ENCODE data around the gene CCDC190. TPM values are rescaled to one million over a fixed set of nuclear protein-coding genes. Genes with fewer than 3 reads are reported as not detected.

Gene CCDC190
- total RNA-seq, 1 experiment from 2014 or later = not detected

GRCh38 chr1:162910161-162910560 lies 49.2 kb upstream of the CCDC190 start:
- intact Hi-C loops (cut with micrococcal nuclease) = no loop called here
- DNase-seq (ENCODE audit: low read depth, low spot score) (no peak), ATAC-seq (no peak)
- Histone ChIP-seq H3K4me2 (ENCODE audit: low read length) (no peak overlapping the region), H3K9me3 (ENCODE audit: control insufficient read depth in 1 of 2, insufficient read depth in 1 of 2, low read depth in 1 of 2, low read length in 2 of 2) (no peaks in the 10 kb centered on the region; a peak in 1 of 4 replicates), H3K36me3 (ENCODE audit: control insufficient read depth in 1 of 2, insufficient read depth in 2 of 2, low read length in 2 of 2) (no peaks in the 10 kb centered on the region), H3K4me1 (ENCODE audit: control insufficient read depth in 1 of 2, insufficient read depth in 2 of 2, low read length in 2 of 2) (peaks cover 0 to 5% of the 10 kb centered on the region in 2 experiments; a peak in 2 of 4 replicates), H4K20me1 (ENCODE audit: insufficient read depth) (no peaks in the 10 kb centered on the region), H3K9me2 (ENCODE audit: insufficient read depth) (no peaks in the 10 kb centered on the region), H3K4me3 (replicated peaks in 1 of 2; ENCODE audit: low read depth in 1 of 2, low read length in 2 of 2) (no peak overlapping the region), H2AFZ (ENCODE audit: low read depth, low read length, poor library complexity, severe bottlenecking) (no peak overlapping the region), H3K79me2 (ENCODE audit: insufficient read depth, low read length) (no peaks in the 10 kb centered on the region), H3K27me3 (ENCODE audit: insufficient read depth, low read length) (no peaks in the 10 kb centered on the region), H3K9ac (ENCODE audit: low read length) (no peak overlapping the region), H3K27ac (ENCODE audit: low read depth, low read length) (no peak overlapping the region)
- TF ChIP-seq EZH2phosphoT487 (IDR thresholded peaks at IDR 0.05; ENCODE audit: borderline replicate concordance) (no peak), ATF3 (IDR thresholded peaks at IDR 0.05) (no peak), ZBTB33 (IDR thresholded peaks at IDR 0.05; ENCODE audit: extremely low read depth, insufficient replicate concordance, low read length) (no peak), CBX3 (IDR thresholded peaks at IDR 0.05; ENCODE audit: low read depth) (no peak), ELF1 (IDR thresholded peaks at IDR 0.05; ENCODE audit: borderline replicate concordance, low read depth) (no peak), MAX (IDR thresholded peaks at IDR 0.05) (no peak), EGR1 (IDR thresholded peaks at IDR 0.05; ENCODE audit: low read depth) (no peak), POLR2A (IDR thresholded peaks at IDR 0.05; ENCODE audit: borderline replicate concordance, extremely low read depth, insufficient read depth, insufficient read length) (no peak)
- TF ChIP-seq, protein P1, sequence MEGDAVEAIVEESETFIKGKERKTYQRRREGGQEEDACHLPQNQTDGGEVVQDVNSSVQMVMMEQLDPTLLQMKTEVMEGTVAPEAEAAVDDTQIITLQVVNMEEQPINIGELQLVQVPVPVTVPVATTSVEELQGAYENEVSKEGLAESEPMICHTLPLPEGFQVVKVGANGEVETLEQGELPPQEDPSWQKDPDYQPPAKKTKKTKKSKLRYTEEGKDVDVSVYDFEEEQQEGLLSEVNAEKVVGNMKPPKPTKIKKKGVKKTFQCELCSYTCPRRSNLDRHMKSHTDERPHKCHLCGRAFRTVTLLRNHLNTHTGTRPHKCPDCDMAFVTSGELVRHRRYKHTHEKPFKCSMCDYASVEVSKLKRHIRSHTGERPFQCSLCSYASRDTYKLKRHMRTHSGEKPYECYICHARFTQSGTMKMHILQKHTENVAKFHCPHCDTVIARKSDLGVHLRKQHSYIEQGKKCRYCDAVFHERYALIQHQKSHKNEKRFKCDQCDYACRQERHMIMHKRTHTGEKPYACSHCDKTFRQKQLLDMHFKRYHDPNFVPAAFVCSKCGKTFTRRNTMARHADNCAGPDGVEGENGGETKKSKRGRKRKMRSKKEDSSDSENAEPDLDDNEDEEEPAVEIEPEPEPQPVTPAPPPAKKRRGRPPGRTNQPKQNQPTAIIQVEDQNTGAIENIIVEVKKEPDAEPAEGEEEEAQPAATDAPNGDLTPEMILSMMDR (IDR thresholded peaks at IDR 0.05 in 2 of 3, conservative IDR thresholded peaks at IDR 0.05 in 1 of 3; ENCODE audit: borderline replicate concordance in 1 of 3, insufficient read depth in 1 of 3, low read depth in 2 of 3, low read length in 2 of 3) = no peak
- BruUV-seq (replicated peaks) = no TSS peak
- ChIA-PET RAD21 (ENCODE audit: low non-redundant PET in 1 of 2, low total read pairs in 2 of 2, uncharacterized antibody in 2 of 2, unreplicated experiment in 2 of 2) (no interaction called here), POLR2A (interaction anchor here (0.7 kb wide), 1 partner anchor 13 kb away, joined by 3 read pairs; no protein-coding TSS in a partner anchor), CTCF (interaction anchor here (1.2 kb wide), 1 partner anchor 8 kb away, joined by 3 read pairs; no protein-coding TSS in a partner anchor)

Measured in HCT116 (cell line).